Measurements from ENCODE around the gene RIC1.
"Not testable (repeated sequence)": the region's sequence is repeated elsewhere in the genome, so short reads cannot be mapped to it uniquely, and the experiment has no call there.

Gene RIC1

DNA sequence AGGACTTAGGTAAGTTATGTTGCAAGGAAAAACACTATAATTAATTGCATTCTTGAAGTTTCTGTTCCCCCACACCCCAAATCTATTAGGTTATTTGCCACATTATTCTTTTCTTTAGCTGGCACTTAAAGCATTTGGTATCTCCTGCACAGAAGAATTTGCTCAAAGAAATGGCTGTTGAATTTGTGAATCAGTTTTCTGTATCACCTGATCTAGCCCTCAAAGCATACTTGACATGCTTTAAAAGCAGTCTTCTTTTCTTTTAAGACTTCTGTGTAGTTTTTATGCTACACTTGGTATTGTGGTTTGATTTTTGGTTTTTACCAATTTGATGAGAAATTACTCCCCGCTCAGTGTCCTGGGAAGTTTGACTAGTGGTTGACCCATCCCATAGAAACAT is 69.1 kb downstream of the RIC1 start:
- H3K27ac ChIP-seq = no peak overlapping the region
- TF ChIP-seq, protein P1, sequence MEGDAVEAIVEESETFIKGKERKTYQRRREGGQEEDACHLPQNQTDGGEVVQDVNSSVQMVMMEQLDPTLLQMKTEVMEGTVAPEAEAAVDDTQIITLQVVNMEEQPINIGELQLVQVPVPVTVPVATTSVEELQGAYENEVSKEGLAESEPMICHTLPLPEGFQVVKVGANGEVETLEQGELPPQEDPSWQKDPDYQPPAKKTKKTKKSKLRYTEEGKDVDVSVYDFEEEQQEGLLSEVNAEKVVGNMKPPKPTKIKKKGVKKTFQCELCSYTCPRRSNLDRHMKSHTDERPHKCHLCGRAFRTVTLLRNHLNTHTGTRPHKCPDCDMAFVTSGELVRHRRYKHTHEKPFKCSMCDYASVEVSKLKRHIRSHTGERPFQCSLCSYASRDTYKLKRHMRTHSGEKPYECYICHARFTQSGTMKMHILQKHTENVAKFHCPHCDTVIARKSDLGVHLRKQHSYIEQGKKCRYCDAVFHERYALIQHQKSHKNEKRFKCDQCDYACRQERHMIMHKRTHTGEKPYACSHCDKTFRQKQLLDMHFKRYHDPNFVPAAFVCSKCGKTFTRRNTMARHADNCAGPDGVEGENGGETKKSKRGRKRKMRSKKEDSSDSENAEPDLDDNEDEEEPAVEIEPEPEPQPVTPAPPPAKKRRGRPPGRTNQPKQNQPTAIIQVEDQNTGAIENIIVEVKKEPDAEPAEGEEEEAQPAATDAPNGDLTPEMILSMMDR (conservative IDR thresholded peaks at IDR 0.05) = no peak
- TF ChIP-seq ZFX (IDR thresholded peaks at IDR 0.05) = no peak

DNA sequence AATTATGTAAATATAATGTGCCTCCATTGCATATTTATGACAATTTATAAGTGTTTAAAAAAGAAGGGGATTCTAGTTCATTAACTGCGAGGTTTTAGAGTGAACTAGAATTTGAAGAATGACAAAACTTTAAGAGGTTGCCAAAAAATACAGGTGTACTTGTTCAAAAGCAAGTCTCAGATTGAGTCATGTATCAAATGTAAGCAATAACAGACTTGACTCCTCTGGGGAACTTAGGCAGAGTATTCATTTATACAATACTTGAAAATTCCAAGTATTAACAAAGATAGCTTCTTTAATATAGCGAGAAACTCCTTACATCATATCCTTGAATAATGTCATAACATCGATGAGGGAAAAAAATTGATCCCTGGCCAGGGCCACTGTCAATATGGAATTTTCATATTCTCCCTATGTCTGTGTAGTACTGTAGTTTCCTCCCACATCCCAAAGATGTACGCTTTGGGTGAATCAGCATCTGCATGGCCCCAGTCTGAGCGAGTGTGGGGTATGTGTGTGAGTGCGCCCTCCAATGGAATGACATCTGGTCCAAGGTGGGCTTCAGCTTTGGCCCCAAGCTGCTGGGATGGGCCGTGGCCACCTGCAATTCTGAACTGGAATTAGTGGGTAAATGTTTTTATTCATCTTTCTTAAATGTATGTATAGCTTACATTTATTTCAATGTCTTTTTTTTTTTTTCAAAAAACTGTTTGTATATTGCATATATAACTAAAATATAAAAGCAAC is 70.1 kb downstream of the RIC1 start:
- TF ChIP-seq ZFX (IDR thresholded peaks at IDR 0.05) = no peak
- TF ChIP-seq, protein P1 (conservative IDR thresholded peaks at IDR 0.05) = no peak
- H3K27ac ChIP-seq = no peak overlapping the region

DNA sequence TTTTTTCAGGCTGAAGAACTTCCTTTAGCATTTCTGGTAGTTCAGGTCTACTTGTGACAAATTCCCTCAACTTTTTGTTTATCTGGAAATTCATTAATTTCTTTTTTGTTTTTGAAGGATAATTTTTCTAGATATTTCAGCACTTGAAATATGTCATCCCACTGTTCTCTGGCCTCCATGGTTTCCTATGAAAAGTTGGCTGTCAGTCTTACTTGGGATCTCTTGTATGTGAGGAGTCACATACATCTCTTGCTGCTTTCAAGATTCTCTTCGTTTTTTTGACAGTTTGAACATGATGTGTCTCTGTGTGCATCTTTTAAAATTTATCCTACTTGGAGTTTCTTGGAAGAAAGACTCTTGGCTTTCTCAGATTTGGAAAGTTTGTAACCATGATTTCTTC is 79.5 kb downstream of the RIC1 start:
- H3K27ac ChIP-seq = no peak overlapping the region
- TF ChIP-seq, protein P1 (conservative IDR thresholded peaks at IDR 0.05) = no peak
- no peak for TF ChIP-seq ZFX (IDR thresholded peaks at IDR 0.05)

- TF ChIP-seq ZFX (IDR thresholded peaks at IDR 0.05) = no peak
- TF ChIP-seq, protein P1 (conservative IDR thresholded peaks at IDR 0.05) = no peak
- no peak overlapping the region for H3K27ac ChIP-seq
Measured at GRCh38 chr9:5712651-5713390, 83.9 kb downstream of the RIC1 start.

DNA sequence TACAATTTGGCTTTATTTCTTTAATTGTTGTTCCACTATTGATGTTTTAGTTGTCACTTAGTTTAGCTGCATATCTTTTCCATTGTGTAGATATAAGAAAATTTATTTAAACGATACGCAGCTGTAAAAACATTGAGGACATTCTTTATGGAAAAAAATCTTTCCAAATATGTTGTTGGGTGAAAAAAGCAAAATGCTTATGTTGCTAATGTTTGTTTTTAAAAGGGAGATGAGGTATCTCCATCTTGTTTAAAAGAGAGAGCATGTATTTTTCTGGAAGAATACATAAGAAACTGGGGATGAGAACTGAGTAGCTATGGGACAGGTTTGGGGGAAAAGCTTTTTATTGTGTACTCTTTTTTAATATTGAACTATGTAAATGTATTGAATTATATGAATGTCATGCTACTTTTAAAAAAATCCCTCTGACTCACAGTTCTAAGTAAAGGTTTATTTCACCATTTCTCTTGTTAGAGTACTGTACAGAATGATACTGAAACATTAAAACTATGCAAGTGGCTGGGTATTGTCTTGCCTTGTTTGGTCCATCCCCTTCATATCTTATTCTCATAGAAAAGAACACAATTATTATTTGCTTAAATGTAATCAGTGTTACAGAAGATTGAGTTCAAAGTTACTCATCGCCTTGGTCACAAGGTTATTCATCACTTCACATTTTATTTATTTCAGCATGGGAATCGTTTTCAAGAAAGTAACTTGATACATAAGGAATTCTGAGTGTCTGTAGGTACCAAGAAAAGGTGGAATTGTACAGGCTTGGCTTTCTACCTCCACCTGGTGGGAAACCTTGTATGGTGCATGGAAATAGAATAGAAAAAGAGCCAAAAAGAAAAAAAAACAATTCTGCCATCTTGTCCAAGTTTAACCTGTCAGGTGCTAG is 85.8 kb downstream of the RIC1 start:
- no peak for TF ChIP-seq ZFX (IDR thresholded peaks at IDR 0.05)
- TF ChIP-seq, protein P1 (conservative IDR thresholded peaks at IDR 0.05) = peak; percentile 68
- no peak overlapping the region for H3K27ac ChIP-seq

DNA sequence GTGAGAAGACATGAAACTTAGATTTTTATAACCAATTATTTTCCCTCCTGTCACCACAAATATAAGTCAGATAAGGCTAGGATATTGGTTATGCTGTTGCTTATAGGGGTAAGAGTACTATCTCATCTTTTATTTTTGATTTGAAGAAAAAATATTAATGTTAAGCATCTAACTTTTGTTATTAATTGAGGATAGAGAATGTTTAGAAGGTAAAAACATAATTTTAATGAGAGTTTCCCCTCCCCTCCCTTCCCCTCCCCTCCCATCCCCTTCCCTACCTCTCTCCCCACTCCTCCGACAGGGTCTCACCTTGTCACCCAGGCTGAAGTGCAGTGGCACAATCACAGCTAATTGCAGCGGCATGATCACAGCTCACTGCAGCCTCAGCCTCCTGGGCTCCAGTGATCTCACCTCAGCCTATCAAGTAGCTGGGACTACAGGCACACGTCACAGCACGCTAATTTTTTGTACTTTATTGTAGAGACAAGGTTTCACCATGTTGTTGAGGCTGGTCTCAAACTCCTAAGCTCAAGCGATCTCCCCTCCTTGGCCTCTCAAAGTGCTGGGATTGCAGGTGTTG is 86.7 kb downstream of the RIC1 start:
- no peak overlapping the region for H3K27ac ChIP-seq
- no peak for TF ChIP-seq ZFX (IDR thresholded peaks at IDR 0.05)
- TF ChIP-seq, protein P1 (conservative IDR thresholded peaks at IDR 0.05) = no peak

DNA sequence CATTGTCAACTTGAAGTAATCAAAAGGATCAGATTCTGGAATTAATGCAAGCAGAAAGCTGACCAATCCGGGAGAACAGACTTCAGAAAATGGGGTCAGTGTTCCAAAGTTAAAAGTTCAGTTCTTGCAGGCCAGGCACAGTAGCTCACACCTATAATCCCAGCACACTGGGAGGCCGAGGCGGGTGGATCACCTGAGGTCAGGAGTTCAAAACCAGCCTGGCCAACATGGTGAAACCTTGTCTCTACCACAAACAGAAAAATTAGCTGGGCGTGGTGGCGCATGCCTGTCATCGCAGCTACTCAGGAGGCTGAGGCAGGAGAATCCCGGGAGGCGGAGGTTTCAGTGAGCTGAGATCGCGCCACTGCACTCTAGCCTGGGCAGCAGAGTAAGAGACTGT is 88.5 kb downstream of the RIC1 start:
- not testable (repeated sequence) for H3K27ac ChIP-seq
